Activated naive CD8-positive, alpha-beta T cell (primary cell): ENCODE results near the gene RANBP3L.
"Not testable (repeated sequence)": the region's sequence is repeated elsewhere in the genome, so short reads cannot be mapped to it uniquely, and the experiment has no call there.

ENCODE experiments used
- H3K27ac Mint-ChIP-seq: one replicate; pipeline ENCODE4 v1.8.0; 2021; ENCODE audit warnings: mixed read lengths
- H3K27me3 Mint-ChIP-seq: one replicate; pipeline ENCODE4 v1.8.0; 2021; ENCODE audit warnings: mixed read lengths
- H3K36me3 Mint-ChIP-seq: one replicate; pipeline ENCODE4 v1.8.0; 2021; ENCODE audit warnings: mixed read lengths
- H3K4me1 Mint-ChIP-seq: one replicate; pipeline ENCODE4 v1.8.0; 2021; ENCODE audit warnings: low read depth, mixed read lengths
- H3K4me3 Mint-ChIP-seq: one replicate; pipeline ENCODE4 v1.8.0; 2021; ENCODE audit warnings: mild to moderate bottlenecking, mixed read lengths
- H3K9me3 Mint-ChIP-seq: one replicate; pipeline ENCODE4 v1.8.0; 2021; ENCODE audit warnings: low read depth, mixed read lengths

RANBP3L gene, protein sequence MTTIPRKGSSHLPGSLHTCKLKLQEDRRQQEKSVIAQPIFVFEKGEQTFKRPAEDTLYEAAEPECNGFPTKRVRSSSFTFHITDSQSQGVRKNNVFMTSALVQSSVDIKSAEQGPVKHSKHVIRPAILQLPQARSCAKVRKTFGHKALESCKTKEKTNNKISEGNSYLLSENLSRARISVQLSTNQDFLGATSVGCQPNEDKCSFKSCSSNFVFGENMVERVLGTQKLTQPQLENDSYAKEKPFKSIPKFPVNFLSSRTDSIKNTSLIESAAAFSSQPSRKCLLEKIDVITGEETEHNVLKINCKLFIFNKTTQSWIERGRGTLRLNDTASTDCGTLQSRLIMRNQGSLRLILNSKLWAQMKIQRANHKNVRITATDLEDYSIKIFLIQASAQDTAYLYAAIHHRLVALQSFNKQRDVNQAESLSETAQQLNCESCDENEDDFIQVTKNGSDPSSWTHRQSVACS

DNA sequence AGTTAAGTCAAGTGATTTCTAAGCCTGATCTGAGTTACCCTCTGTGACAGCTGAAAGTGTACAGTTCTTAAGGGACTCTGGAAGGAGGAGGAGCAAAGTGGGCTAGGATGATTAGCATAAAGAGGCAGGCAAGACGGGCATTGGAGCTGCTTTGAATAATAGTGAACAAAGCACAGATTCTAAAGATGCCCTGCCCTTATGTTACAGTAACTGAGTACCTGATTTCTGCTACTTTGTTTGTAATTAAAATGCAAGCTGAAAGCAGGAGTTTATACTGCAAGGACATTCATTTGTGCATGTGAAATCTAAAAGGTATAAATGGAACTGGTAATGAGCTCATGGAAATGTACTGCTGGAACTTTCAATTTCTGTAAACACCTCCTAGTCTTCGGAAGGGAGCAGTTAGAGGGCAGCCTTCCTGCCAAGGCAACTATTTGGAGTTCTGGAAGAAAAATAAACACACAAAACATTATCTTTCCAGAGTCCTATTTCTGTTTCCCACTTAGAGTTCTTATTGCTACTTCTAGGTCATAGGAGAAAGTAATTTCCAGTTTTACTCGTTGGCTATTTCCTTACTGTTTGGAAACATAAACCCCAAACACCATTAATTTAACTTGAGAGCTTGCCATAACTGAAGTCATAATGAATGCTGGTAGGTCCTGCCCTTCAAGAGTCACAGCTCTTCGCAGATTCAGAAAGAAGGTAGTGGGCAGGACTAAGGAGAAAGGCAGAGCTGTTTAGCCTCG, at the start of gene RANBP3L:
TSS of gene RANBP3L (minus strand) at position 45 of the 746 bp plus-strand sequence. CDS start 486 bp downstream, outside the sequence.
- Mint-ChIP-seq H3K4me1 (peaks cover 9% of the 10 kb centered on the region), H3K36me3 (no peaks in the 10 kb centered on the region), H3K27me3 (peaks cover 2% of the 10 kb centered on the region), H3K4me3 (no peak within 1 kb of the TSS), H3K9me3 (no peaks in the 10 kb centered on the region), H3K27ac (no peak within 1 kb of the TSS)

DNA sequence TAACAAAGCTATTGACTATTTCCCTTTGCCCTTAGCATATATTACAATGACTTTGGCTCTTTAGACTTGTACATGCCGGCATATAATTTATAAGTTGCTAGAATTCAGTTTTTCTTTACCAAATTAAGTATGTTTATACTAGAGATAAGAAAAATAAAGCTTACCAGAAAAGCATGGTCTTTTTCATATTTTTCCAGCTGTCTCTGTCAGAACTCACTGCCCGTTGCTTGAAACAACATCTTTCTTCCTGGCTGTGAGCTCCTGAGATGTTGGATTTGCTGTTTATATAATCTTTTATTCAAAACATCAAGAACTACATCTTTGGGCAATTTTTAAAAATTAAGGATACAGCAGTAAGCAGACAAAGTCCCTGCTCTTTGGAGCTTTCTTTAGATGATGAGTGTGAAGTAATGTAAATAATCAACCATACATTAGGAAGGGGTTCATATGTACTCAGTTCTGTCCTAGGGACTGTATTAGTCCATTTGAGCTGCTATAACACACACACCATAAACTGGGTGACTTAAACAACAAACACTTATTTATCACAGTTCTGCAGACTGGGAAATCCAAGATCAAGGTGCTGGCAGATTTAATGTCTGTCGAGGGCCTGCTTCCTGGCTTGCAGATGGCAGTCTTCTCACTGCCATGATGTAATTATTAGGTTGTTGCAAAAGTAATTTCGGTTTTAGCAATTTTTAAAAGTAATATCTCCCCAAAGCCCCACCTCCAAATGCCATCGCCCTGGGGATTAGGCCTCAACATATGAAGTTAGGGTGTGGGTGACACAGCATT, 45.4 kb upstream of the RANBP3L start:
- no peak overlapping the region for H3K27ac Mint-ChIP-seq
- no peaks in the 10 kb centered on the region for H3K36me3 Mint-ChIP-seq
- no peaks in the 10 kb centered on the region for H3K9me3 Mint-ChIP-seq
- H3K4me1 Mint-ChIP-seq, result no peaks in the 10 kb centered on the region
- peaks cover 3% of the 10 kb centered on the region for H3K27me3 Mint-ChIP-seq
- no peak overlapping the region for H3K4me3 Mint-ChIP-seq

DNA sequence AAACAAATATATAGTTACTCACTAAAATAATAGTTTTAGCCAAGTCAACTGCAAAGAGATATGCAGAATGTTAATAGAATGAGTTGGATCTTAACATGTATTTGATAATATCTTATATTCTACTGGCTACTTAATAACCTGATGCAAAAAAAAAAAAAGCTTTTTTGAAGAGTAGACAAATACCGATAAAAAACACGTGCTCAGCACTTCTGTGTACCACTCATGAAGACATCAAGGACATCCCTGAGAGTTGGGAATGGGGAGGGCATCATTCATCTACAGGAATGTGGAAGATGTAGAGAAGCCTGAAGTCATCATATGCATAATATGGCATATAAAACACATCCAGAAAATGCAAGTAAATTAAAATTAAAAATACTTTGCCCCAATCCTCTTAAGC, 43.2 kb upstream of the RANBP3L start:
- Mint-ChIP-seq H3K9me3 (no peaks in the 10 kb centered on the region), H3K4me3 (no peak overlapping the region), H3K27me3 (peaks cover 1% of the 10 kb centered on the region), H3K27ac (no peak overlapping the region), H3K36me3 (no peaks in the 10 kb centered on the region), H3K4me1 (no peaks in the 10 kb centered on the region)

DNA sequence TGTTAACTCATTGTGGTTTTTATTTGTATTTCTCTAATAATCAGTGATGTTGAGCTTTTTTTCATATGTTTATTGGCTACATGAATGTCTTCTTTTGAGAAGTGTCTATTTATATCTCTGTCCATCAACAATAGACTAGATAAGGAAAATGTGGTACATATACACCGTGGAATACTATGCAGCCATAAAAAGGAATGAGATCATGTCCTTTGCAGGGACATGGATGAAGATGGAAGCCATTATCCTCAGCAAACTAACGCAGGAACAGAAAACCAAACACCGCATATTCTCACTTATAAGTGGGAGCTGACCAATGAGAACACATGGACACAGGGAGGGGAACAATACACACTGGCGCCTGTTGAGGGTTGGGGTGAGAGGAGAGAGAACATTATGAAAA, 40.0 kb upstream of the RANBP3L start:
- not testable (repeated sequence) for H3K9me3 Mint-ChIP-seq, H3K4me1 Mint-ChIP-seq, H3K27ac Mint-ChIP-seq, H3K27me3 Mint-ChIP-seq, H3K4me3 Mint-ChIP-seq, H3K36me3 Mint-ChIP-seq

DNA sequence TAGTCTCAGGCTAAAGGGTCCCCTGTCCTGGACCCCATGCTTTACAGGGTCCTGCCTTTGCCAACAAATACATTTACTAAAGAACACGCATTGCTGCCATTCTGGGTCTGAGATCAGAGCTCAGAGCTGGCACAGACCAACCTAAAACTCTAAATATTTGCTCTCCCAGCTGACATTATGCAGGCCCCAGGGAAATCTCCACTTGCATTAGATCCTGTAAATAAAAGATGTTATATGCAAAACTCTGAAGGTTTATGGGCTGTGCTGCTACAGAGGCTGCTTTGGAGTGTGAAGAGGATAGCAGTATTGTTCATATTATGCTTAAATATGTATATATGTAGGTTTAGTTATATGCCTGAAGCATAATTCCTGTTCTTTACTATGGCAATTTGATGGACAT, 35.9 kb upstream of the RANBP3L start:
- Mint-ChIP-seq H3K4me1 (no peaks in the 10 kb centered on the region), H3K9me3 (no peaks in the 10 kb centered on the region), H3K4me3 (no peak overlapping the region), H3K27ac (no peak overlapping the region), H3K36me3 (no peaks in the 10 kb centered on the region), H3K27me3 (peaks cover 5% of the 10 kb centered on the region)

DNA sequence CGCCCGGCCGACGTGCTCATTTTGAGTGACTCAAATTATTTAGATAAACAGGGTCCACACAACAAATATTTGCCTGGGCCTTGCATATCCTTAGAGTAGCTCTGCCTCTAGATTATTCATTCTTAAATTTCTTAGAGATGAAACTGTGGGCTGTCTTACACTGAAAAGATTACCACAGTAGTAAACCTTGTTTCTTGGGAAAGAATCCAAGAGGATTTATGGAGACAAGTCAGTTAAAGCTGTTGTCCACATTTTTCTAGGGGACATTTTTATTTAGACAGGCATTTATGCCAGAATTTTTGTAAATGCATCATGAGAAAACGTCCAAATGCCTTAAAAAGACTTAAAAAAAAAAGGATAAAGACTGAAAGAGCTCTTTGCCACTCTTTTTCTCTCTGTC, 32.6 kb upstream of the RANBP3L start:
- H3K4me1 Mint-ChIP-seq, result no peaks in the 10 kb centered on the region
- peaks cover 4% of the 10 kb centered on the region for H3K27me3 Mint-ChIP-seq
- no peak overlapping the region for H3K27ac Mint-ChIP-seq
- H3K36me3 Mint-ChIP-seq, result no peaks in the 10 kb centered on the region
- H3K9me3 Mint-ChIP-seq, result no peaks in the 10 kb centered on the region
- H3K4me3 Mint-ChIP-seq, result no peak overlapping the region

DNA sequence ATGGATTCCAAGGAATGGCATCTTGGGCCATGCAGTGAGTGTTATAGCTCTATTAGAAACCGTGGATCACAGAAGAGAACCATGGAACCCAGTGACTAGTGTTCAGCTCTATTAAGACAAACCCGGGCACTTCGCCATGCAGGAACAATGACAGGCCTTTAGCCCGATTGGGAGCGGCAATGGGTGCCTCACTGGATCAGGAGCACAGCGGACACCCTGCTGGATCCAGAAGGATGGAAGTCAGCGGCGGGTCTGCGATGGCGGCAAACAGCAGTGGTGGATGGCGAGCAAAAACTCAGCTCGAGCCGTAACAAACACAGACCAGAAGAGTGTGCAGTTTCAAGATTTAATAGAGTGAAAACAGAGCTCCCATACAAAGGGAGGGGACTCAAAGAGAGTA, 31.0 kb upstream of the RANBP3L start:
- H3K27ac Mint-ChIP-seq, H3K4me3 Mint-ChIP-seq, H3K4me1 Mint-ChIP-seq, H3K36me3 Mint-ChIP-seq, H3K27me3 Mint-ChIP-seq, H3K9me3 Mint-ChIP-seq: not testable (repeated sequence)

DNA sequence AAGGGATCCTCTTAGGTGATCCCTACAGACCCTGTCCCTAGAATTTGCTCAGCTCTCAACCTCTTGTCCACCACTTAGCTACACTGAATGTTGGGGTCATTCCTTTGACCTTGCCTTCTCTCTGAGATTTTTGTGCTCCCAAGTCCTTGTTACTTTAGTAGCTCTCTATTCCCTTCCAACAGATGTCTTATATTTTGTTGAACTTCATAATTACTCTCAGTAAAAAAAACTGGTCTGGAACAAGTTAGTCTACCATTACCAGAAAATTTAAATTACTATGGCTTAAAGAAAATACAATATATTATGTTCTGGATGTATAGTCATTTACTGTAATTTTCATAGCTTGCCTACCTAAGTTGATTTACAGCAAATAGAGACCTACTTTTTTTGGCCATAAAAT, 23.5 kb upstream of the RANBP3L start:
- H3K27me3 Mint-ChIP-seq, result peaks cover 9% of the 10 kb centered on the region
- no peaks in the 10 kb centered on the region for H3K4me1 Mint-ChIP-seq
- no peak overlapping the region for H3K27ac Mint-ChIP-seq
- H3K4me3 Mint-ChIP-seq, result no peak overlapping the region
- H3K36me3 Mint-ChIP-seq, result no peaks in the 10 kb centered on the region
- H3K9me3 Mint-ChIP-seq, result no peaks in the 10 kb centered on the region

DNA sequence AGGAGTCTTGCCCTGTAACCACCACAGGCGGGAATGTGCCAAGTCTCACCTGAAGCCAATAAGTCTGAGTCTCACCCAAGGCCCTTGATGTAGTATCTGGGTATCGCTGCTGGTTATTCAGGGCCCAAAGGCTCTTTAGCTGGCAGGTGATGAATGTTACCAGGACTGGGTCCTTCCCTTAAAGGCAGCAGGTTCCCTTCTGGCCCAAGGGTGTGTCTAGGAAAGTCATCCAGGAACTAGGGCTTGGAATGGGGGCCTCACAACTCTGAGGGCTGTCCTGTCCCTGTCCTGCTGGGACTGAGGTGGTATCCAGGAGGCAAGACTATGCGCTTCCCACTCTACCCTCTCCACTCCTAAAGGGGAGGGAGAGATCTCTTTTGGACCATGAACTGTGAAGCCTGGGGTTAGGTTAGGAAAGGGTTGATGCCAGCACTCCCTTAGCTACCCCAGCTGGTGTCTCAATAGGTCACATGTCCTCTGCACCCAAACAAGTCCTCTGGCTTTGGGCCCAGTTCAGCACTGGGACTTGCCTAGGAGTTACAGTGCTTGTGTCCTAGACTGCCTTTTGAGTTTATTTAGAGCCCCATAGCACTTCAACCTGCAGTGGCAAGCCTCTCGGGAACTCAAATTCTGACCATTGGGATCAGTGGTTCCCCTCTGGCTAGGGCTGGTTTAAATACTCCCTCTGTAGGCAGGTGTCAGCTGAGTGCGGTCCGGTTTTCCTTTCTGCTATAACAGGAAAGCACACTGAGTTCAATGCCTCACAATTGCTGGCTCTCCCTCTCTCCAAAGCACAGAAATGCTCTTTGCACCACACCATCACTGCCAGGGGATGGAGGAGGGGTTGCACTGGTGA, 22.5 kb upstream of the RANBP3L start:
- Mint-ChIP-seq H3K4me1 (no peaks in the 10 kb centered on the region), H3K4me3 (no peak overlapping the region), H3K27me3 (peaks cover 12% of the 10 kb centered on the region), H3K9me3 (no peaks in the 10 kb centered on the region), H3K36me3 (no peaks in the 10 kb centered on the region), H3K27ac (no peak overlapping the region)

DNA sequence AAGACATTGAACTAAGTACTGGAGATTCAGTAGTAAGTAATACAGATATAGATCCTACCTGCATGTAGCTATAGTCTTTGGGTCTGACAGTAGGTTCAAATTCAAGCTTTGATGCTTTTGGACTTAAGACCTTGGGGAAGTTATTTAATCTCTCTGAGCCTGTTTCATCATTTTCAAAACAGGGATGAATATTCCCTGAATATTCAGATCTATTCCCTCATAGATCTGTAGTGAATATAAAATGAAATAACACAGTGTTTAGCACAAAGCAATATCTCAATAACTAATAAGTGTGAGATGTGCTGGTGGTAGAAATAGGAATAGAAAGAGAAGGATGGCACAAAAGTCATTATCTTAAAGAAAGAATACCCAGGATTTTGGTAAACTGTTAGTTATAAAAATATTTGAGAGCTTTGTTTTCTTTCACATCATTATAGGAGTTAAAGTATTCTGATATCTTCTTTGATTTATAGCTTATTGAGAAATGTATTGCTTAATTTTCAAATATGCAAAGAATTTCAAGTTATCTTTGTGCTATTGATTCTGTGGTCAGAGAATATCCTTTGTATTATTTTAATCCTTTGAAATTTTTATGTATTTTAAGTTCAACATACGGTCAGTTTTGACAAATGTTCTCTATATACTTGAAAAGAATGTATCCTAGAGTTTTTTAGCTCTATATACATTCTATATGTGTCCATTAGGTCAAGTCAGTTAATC, 11.4 kb upstream of the RANBP3L start:
- H3K27me3 Mint-ChIP-seq, result peaks cover 2% of the 10 kb centered on the region
- no peaks in the 10 kb centered on the region for H3K36me3 Mint-ChIP-seq
- no peaks in the 10 kb centered on the region for H3K9me3 Mint-ChIP-seq
- no peak overlapping the region for H3K27ac Mint-ChIP-seq
- no peak overlapping the region for H3K4me3 Mint-ChIP-seq
- no peaks in the 10 kb centered on the region for H3K4me1 Mint-ChIP-seq

DNA sequence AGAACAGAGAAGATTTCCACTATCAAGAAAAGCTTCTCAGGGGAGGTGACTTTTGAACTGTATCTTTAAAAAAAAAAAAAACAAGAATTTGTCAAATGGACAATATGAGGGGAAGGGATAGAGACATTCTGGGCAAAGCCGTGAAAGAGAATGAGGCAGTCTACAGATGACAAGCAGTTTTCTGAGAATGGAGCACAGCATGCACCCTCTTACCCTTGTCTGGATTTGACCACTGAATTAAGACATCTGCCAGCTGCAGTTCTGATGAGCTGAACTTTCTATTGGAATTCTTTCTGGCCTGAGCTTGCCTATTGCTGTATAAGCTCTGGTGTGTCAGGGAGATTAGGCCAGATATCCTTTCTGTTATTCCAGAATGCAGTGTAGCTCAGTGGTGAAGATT, 10.3 kb upstream of the RANBP3L start:
- no peak overlapping the region for H3K27ac Mint-ChIP-seq
- H3K4me1 Mint-ChIP-seq, result no peaks in the 10 kb centered on the region
- peaks cover 5% of the 10 kb centered on the region for H3K27me3 Mint-ChIP-seq
- no peaks in the 10 kb centered on the region for H3K36me3 Mint-ChIP-seq
- no peak overlapping the region for H3K4me3 Mint-ChIP-seq
- H3K9me3 Mint-ChIP-seq, result no peaks in the 10 kb centered on the region

DNA sequence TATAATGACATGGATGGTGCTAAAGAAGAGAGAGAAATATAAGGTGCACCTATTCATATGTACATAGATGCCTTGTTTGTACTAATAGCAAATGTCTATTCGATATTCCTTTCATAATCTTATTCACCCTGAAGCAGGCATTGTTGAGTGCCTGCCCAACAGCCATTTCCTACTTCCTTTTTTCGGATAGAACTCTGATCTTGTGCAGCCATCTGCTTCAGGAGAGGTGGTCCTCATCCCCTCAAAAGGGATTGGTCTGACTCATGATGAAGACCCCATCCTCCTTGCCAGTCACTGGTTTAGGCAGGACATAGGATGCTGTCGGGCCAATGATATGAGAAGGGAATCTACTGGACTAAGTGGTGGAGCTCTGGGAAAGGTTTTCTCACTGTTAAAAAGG, 8.4 kb upstream of the RANBP3L start:
- Mint-ChIP-seq H3K27me3 (peaks cover 5% of the 10 kb centered on the region), H3K36me3 (no peaks in the 10 kb centered on the region), H3K27ac (no peak overlapping the region)

DNA sequence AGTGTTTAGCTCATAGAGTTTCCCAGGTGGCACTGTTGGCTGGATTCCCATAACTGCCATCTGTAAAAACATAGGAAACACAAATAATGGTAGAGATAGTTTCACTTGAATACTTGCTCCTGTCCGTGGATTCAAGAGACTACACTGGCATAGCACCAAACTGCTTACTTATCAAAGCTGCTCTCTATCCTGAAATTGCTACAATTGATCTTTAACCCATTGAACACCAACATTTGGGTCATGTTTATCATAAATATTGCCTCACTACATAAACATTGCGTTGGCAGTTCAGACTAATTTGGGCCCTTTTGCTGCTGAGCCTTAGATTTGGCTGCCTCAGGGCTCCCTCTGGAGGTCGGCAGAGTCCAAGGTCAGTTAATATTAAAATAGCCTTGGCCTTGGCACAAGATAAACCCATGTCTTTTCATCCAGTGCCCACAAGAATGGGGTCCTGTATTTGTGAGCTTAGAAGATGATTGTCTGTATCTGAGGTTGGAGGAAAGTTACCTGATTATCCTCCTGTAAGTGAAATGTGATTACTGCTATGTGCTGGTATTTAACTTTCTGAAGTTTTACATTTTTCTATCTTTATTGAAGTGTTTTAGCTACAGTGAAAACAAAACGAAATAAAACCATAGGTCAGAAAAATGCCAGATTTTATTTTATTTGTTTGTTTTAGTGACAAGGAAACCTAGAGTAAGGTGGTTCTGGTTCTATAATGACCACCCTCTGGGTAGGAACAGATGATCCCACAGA, 4.0 kb upstream of the RANBP3L start:
- Mint-ChIP-seq H3K27ac (no peak overlapping the region), H3K4me1 (peaks cover 9% of the 10 kb centered on the region), H3K4me3 (no peak overlapping the region), H3K27me3 (peaks cover 4% of the 10 kb centered on the region), H3K9me3 (no peaks in the 10 kb centered on the region), H3K36me3 (no peaks in the 10 kb centered on the region)

More for the DNA sequence above, 8.4 kb upstream of the RANBP3L start:
- H3K9me3 Mint-ChIP-seq, result no peaks in the 10 kb centered on the region
- no peaks in the 10 kb centered on the region for H3K4me1 Mint-ChIP-seq
- H3K4me3 Mint-ChIP-seq, result no peak overlapping the region
